ENCODE results near the gene B3GNT9.
A peak's percentile ranks its signal among the peaks of the same experiment; 100 is the strongest.

DNA sequence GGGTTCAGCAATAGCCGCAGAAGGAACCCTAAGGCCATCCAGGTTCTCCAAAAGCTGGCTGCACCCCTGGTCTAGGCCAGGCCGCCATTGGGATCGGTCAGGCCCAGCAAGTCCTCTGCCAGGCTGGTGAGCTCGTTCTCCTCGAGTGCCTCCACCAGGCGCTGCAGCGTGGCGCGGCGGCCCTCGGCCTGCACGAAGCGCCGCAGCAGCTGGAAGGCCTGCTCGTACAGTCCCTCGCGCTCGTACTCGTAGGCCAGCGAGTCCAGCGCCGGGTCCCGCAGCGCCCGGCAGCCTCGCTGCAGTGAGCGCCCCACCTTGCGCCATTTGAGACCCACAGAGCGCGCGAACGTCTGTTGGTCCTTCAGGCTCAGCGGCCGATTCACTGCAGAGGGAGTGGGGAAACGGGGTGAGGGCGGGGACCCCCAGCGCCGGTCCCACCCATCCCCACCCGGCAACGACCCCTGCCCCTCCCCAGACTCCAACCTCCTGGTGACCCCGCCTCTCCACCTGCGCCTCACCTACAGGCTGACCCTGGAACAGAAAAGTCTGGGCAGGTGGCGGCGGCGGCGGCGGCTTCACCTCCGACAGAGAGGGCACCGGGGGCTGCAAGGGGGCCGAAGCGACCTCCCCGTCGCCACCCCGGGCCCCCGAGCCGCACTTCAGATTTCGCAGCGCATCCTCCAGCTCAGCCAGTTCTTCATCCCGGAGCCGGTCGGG is 3.9 kb upstream of the B3GNT9 start:
- TF ChIP-seq, protein P1, sequence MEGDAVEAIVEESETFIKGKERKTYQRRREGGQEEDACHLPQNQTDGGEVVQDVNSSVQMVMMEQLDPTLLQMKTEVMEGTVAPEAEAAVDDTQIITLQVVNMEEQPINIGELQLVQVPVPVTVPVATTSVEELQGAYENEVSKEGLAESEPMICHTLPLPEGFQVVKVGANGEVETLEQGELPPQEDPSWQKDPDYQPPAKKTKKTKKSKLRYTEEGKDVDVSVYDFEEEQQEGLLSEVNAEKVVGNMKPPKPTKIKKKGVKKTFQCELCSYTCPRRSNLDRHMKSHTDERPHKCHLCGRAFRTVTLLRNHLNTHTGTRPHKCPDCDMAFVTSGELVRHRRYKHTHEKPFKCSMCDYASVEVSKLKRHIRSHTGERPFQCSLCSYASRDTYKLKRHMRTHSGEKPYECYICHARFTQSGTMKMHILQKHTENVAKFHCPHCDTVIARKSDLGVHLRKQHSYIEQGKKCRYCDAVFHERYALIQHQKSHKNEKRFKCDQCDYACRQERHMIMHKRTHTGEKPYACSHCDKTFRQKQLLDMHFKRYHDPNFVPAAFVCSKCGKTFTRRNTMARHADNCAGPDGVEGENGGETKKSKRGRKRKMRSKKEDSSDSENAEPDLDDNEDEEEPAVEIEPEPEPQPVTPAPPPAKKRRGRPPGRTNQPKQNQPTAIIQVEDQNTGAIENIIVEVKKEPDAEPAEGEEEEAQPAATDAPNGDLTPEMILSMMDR (IDR thresholded peaks at IDR 0.05): 0 out of 2 replicates have a peak, but pooled peaks have one; percentile 47
- TF ChIP-seq, protein P2, sequence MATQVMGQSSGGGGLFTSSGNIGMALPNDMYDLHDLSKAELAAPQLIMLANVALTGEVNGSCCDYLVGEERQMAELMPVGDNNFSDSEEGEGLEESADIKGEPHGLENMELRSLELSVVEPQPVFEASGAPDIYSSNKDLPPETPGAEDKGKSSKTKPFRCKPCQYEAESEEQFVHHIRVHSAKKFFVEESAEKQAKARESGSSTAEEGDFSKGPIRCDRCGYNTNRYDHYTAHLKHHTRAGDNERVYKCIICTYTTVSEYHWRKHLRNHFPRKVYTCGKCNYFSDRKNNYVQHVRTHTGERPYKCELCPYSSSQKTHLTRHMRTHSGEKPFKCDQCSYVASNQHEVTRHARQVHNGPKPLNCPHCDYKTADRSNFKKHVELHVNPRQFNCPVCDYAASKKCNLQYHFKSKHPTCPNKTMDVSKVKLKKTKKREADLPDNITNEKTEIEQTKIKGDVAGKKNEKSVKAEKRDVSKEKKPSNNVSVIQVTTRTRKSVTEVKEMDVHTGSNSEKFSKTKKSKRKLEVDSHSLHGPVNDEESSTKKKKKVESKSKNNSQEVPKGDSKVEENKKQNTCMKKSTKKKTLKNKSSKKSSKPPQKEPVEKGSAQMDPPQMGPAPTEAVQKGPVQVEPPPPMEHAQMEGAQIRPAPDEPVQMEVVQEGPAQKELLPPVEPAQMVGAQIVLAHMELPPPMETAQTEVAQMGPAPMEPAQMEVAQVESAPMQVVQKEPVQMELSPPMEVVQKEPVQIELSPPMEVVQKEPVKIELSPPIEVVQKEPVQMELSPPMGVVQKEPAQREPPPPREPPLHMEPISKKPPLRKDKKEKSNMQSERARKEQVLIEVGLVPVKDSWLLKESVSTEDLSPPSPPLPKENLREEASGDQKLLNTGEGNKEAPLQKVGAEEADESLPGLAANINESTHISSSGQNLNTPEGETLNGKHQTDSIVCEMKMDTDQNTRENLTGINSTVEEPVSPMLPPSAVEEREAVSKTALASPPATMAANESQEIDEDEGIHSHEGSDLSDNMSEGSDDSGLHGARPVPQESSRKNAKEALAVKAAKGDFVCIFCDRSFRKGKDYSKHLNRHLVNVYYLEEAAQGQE (IDR thresholded peaks at IDR 0.05; ENCODE audit: insufficient read depth in 1 of 2, low read depth in 2 of 2, low read length in 1 of 2): no peak
- no peak for TF ChIP-seq SIN3A (IDR thresholded peaks at IDR 0.05; ENCODE audit: borderline replicate concordance, insufficient read depth, low read depth, low read length)
- no peak for TF ChIP-seq POLR2AphosphoS5 (IDR thresholded peaks at IDR 0.05; ENCODE audit: low read depth, low read length)
- no peak for TF ChIP-seq TCF7L2 (IDR thresholded peaks at IDR 0.05; ENCODE audit: low read depth, low read length)

Measured in Panc1 (cell line).